HepG2 (cell line): Measurements from ENCODE around the gene RPL6. TPM values are rescaled to one million over a fixed set of nuclear protein-coding genes. Genes with fewer than 3 reads are reported as not detected.

Experiments
- ATAC-seq: fragments of 200-7000 bp; cut with Tn5 transposase; 3 replicates; pipeline ENCODE4 v1.9.1; 2020; ENCODE audit warnings: mild to moderate bottlenecking, moderate library complexity
- BruUV-seq: library from RNA; stranded (reverse); fragments of 400-500 nt; replicated peaks from 2 replicates; lab custom pipeline; 2021; lab: Mats Ljungman, UMichigan
- CTCF ChIA-PET: fragments of 300-600 bp; formaldehyde crosslinking; extraction: SDS; loops from one replicate; lab custom pipeline; 2021; ENCODE audit warnings: low total read pairs, inconsistent platforms, low intra/inter-chr PET ratio; lab: Yijun Ruan, JAX
- POLR2A ChIA-PET: fragments of 350-600 bp; sonication (Branson Sonifier 250); formaldehyde crosslinking; loops from one replicate; lab custom pipeline; 2020; ENCODE audit warnings: antibody characterized with exemption, inconsistent platforms; lab: Yijun Ruan, JAX
- DNase-seq: peaks from one replicate; pipeline ENCODE4 v3.0.0-alpha.2; 2015; ENCODE audit warnings: low spot score
- FAIRE-seq: peaks from 3 replicates; lab custom pipeline; 2011; peaks lifted over from hg19 to GRCh38; lab: Jason Lieb, UNC
- H2AFZ ChIP-seq: one replicate; pipeline ENCODE4 v1.6.1; 2011; ENCODE audit warnings: low read length, inconsistent platforms
- H3K27ac ChIP-seq: fragments of 300-600 bp; 3 replicates; pipeline ENCODE4 v1.8.0; 2011; ENCODE audit warnings: mixed run types, mild to moderate bottlenecking, mixed read lengths, low read length, inconsistent platforms; ENCODE audit not compliant: insufficient read depth; ENCODE audit errors: extremely low read length
- H3K27me3 ChIP-seq, 2 experiments: fragments of 200-600 bp in 1 of 2; 2 replicates in 1 of 2; 3 replicates in 1 of 2; pipeline versions ENCODE4 v1.6.0 to v1.8.0; 2011; ENCODE audit warnings: low read length in 2 of 2, mild to moderate bottlenecking in 2 of 2, moderate library complexity in 2 of 2, inconsistent platforms in 1 of 2; ENCODE audit not compliant: insufficient read depth in 2 of 2, control insufficient read depth in 1 of 2
- H3K36me3 ChIP-seq, 2 experiments: fragments of 200-600 bp in 1 of 2; replicated peaks in 1 of 2; 2 replicates in 1 of 2; 3 replicates in 1 of 2; pipeline versions ENCODE4 v1.5.1 to v1.8.0; 2011; ENCODE audit warnings: low read length in 2 of 2, inconsistent platforms in 1 of 2; ENCODE audit not compliant: insufficient read depth in 2 of 2, control insufficient read depth in 1 of 2
- H3K4me1 ChIP-seq: 2 replicates; pipeline ENCODE4 v1.5.1; 2012; ENCODE audit warnings: low read length, inconsistent platforms; ENCODE audit not compliant: insufficient read depth
- H3K4me2 ChIP-seq: 2 replicates; pipeline ENCODE4 v1.6.0; 2011; ENCODE audit warnings: low read depth, low read length, inconsistent platforms
- H3K4me3 ChIP-seq, 3 experiments: fragments of 200-600 bp in 1 of 3; sonication (generic), shearing (Covaris generic) in 1 of 3; replicated peaks in 1 of 3; 2 replicates each; pipeline ENCODE4 v1.5.1; 2011 to 2016; ENCODE audit warnings: low read length in 3 of 3, inconsistent platforms in 2 of 3, low read depth in 2 of 3, mild to moderate bottlenecking in 2 of 3, control low read depth in 1 of 3, mixed read lengths in 1 of 3; ENCODE audit not compliant: insufficient read depth in 1 of 3
- H3K79me2 ChIP-seq: one replicate; pipeline ENCODE4 v1.6.1; 2011; ENCODE audit warnings: low read length, inconsistent platforms; ENCODE audit not compliant: insufficient read depth
- H3K9ac ChIP-seq: 2 replicates; pipeline ENCODE4 v1.6.0; 2011; ENCODE audit warnings: mild to moderate bottlenecking, low read depth, low read length, inconsistent platforms; ENCODE audit not compliant: insufficient read depth
- H3K9me3 ChIP-seq: 2 replicates; pipeline ENCODE4 v1.5.1; 2012; ENCODE audit warnings: mild to moderate bottlenecking, low read length
- H4K20me1 ChIP-seq: 2 replicates; pipeline ENCODE4 v1.6.0; 2011; ENCODE audit warnings: inconsistent platforms, mild to moderate bottlenecking, low read length, moderate library complexity; ENCODE audit not compliant: insufficient read depth
- CREB1 ChIP-seq, 2 experiments: fragments of 450-650 bp in 1 of 2; IDR thresholded peaks; 2 replicates each; pipeline ENCODE4 v1.6.1; 2016 to 2017; ENCODE audit warnings: control low read depth in 1 of 2, mild to moderate bottlenecking in 1 of 2, missing compliant biosample characterization in 1 of 2, missing genetic modification characterization in 1 of 2
- ETV5 ChIP-seq: IDR thresholded peaks from 2 replicates; pipeline ENCODE4 v1.6.1; 2018; ENCODE audit warnings: missing biosample characterization, missing genetic modification reagents, inconsistent platforms, borderline replicate concordance
- FOXK1 ChIP-seq: sonication (generic); formaldehyde crosslinking; IDR thresholded peaks from 2 replicates; pipeline ENCODE4 v1.4.0; 2020; ENCODE audit warnings: low read depth, missing genetic modification reagents, borderline replicate concordance
- HCFC1 ChIP-seq: fragments of 150-350 bp; IDR thresholded peaks from 2 replicates; pipeline ENCODE4 v1.6.1; 2014; ENCODE audit warnings: low read depth, low read length
- HDAC6 ChIP-seq: fragments of 200-600 bp; sonication (generic); IDR thresholded peaks from 2 replicates; pipeline ENCODE4 v1.7.0; 2017; ENCODE audit warnings: mild to moderate bottlenecking, antibody characterized with exemption, low read length, low read depth
- MAZ ChIP-seq, 2 experiments: sonication (generic) in 1 of 2; formaldehyde crosslinking in 1 of 2; IDR thresholded peaks; 2 replicates each; pipeline versions ENCODE4 v1.5.0 to v1.6.1; 2012 to 2020; ENCODE audit warnings: low read depth in 2 of 2, mild to moderate bottlenecking in 2 of 2, borderline replicate concordance in 1 of 2, improper control_type of control experiment in 1 of 2, low read length in 1 of 2, missing genetic modification reagents in 1 of 2, moderate library complexity in 1 of 2
- PATZ1 ChIP-seq: sonication (generic); formaldehyde crosslinking; IDR thresholded peaks from 2 replicates; pipeline ENCODE4 v1.4.0; 2020; ENCODE audit warnings: missing genetic modification reagents
- PRDM4 ChIP-seq: sonication (generic); formaldehyde crosslinking; IDR thresholded peaks from 2 replicates; pipeline ENCODE4 v1.9.0; 2021; ENCODE audit warnings: missing genetic modification reagents, borderline replicate concordance
- ZFP36 ChIP-seq: fragments of 150-350 bp; IDR thresholded peaks from 2 replicates; pipeline ENCODE4 v1.6.1; 2018; ENCODE audit warnings: borderline replicate concordance, low read length, low read depth; ENCODE audit not compliant: partially characterized antibody
- ZNF12 ChIP-seq: sonication (generic); formaldehyde crosslinking; IDR thresholded peaks from 2 replicates; pipeline ENCODE4 v1.5.0; 2020; ENCODE audit warnings: missing genetic modification reagents
- ZNF672 ChIP-seq: sonication (generic); formaldehyde crosslinking; IDR thresholded peaks from 2 replicates; pipeline ENCODE4 v1.8.1; 2022; ENCODE audit warnings: missing genetic modification reagents
- ZNF691 ChIP-seq: sonication (generic); formaldehyde crosslinking; IDR thresholded peaks from 2 replicates; pipeline ENCODE4 v1.4.0; 2020; ENCODE audit warnings: missing genetic modification reagents, low read depth, mild to moderate bottlenecking, borderline replicate concordance
- ZNF724P ChIP-seq: sonication (generic); formaldehyde crosslinking; IDR thresholded peaks from 2 replicates; pipeline ENCODE4 v1.8.0; 2022; ENCODE audit warnings: missing genetic modification reagents, borderline replicate concordance
- ZNF776 ChIP-seq: sonication (generic); formaldehyde crosslinking; IDR thresholded peaks from 2 replicates; pipeline ENCODE4 v1.4.0; 2020; ENCODE audit warnings: mild to moderate bottlenecking, missing genetic modification reagents
- WGBS: methylation state at CpG from one replicate; pipeline ENCODE4 v1.1.6; 2017; ENCODE audit warnings: low lambda C conversion rate; 5-methylcytosine and 5-hydroxymethylcytosine counted together
- in situ Hi-C: cut with HindIII; loops from 2 replicates; pipeline ENCODE4 v1.10.0; 2017; ENCODE audit warnings: low pct_unique_long_range_greater_than_20kb; ENCODE audit not compliant: extremely low pct_ligation_motif_present
- intact Hi-C: fragments of 100-400 bp; cut with micrococcal nuclease; formaldehyde crosslinking; loops from one replicate; pipeline ENCODE4 v1.10.0; 2022; ENCODE audit not compliant: unreplicated experiment
- polyA plus RNA-seq, 8 experiments: library from polyadenylated mRNA; depleted of rRNA in 3 of 8; stranded (reverse) in 7 of 8; unstranded in 1 of 8; fragments of >200 nt; fragmentation: Illumina TruSeq in 4 of 8; extraction: Trizol in 4 of 8; gene quantifications; 2 replicates each; pipeline versions ENCODE4 v1.2.1 to v1.2.3, GENCODE V29; 2011 to 2016; ENCODE audit warnings: low read depth in 4 of 8, missing spikeins in 1 of 8, mixed read lengths in 1 of 8; ENCODE audit not compliant: insufficient read depth in 1 of 8
- total RNA-seq, 5 experiments: library from RNA; depleted of rRNA; stranded (reverse); fragments of >200 nt; fragmentation: Illumina TruSeq; extraction: Trizol; gene quantifications; 2 replicates each; pipeline ENCODE4 v1.2.3, GENCODE V29; 2016; ENCODE audit warnings: low read depth in 1 of 5

RPL6 gene
- total and polyA plus RNA-seq, 2 of the 13 experiments (the other 11 are each of a cell fraction or from before 2014, with no cell fraction given) = 1,551 to 1,719 TPM

- DNase-seq = no peak
- H2AFZ ChIP-seq = no peak overlapping the region
- no peak overlapping the region for H3K27ac ChIP-seq
- H3K9ac ChIP-seq = no peak overlapping the region
- H3K36me3 ChIP-seq = no peaks in the 10 kb centered on the region
- BruUV-seq = no TSS peak
- H3K4me1 ChIP-seq = no peaks in the 10 kb centered on the region
- no peaks in the 10 kb centered on the region for H3K27me3 ChIP-seq
- no peaks in the 10 kb centered on the region for H3K79me2 ChIP-seq
- intact Hi-C loops (no loop called here), in situ Hi-C loops (no loop called here)
- H3K4me3 ChIP-seq = no peak overlapping the region
- H3K4me2 ChIP-seq = no peak overlapping the region
- ChIA-PET CTCF (no interaction called here), POLR2A (interaction anchor here (1.8 kb wide), 1 partner anchor 12 kb away, joined by 5 read pairs; no protein-coding TSS in a partner anchor)
- FAIRE-seq = no peak
- no peaks in the 10 kb centered on the region for H4K20me1 ChIP-seq
- WGBS = 52% methylated on average over 1 of the region's 1 CpG
- no peak; the same call in 2 of the 3 replicates for ATAC-seq
- no peaks in the 10 kb centered on the region for H3K9me3 ChIP-seq
- TF ChIP-seq ETV5 (CRISPR knock-in tag) (no peak), ZNF776 (CRISPR knock-in tag) (no peak), CREB1 (IDR thresholded peaks at IDR 0.05) (no peak), CREB1 (CRISPR knock-in tag; IDR thresholded peaks at IDR 0.05) (no peak), MAZ (IDR thresholded peaks at IDR 0.05; ENCODE audit: borderline replicate concordance, low read depth, low read length) (no peak), MAZ (CRISPR knock-in tag; IDR thresholded peaks at IDR 0.05; ENCODE audit: low read depth) (no peak), HCFC1 (no peak), FOXK1 (CRISPR knock-in tag) (no peak), ZNF691 (CRISPR knock-in tag) (no peak), PATZ1 (CRISPR knock-in tag) (no peak), ZNF724P (CRISPR knock-in tag) (no peak), ZNF672 (CRISPR knock-in tag) (no peak), ZNF12 (CRISPR knock-in tag) (no peak), ZFP36 (no peak), PRDM4 (CRISPR knock-in tag) (no peak), HDAC6 (no peak)
Observed at GRCh38 chr12:112393328-112393727, 16.1 kb downstream of the RPL6 start.
